HG03060 (cell line): ENCODE results near the gene PRKCD.

ENCODE experiments used
- ATAC-seq: cut with Tn5 transposase; IDR thresholded peaks from one replicate; pipeline ENCODE4 v1.9.1; 2021; ENCODE audit warnings: low read depth, moderate number of reproducible peaks; ENCODE audit not compliant: unreplicated experiment

Gene PRKCD

DNA sequence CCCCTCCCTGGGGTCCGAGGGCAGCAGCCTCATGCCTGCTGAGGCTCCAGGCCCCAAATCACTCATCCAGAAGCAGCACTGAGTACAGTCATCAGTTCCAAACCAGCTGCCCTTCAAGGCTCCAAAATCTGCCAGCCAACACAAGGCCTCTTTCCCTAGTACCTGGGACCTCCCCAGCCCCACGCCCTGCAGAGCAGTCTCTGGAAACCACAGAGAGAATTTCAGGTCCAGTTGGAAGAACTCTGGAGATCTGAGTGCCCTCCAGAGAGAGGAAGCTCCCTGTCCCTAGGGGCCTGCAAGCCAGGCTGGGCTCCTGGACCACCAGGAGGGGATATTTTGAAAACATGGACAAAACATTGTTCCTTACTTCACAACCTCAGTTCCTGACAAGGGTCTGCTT lies 68.6 kb downstream of the PRKCD start:
- ATAC-seq = no peak

- no peak for ATAC-seq
These were observed 69.1 kb downstream of the PRKCD start for GRCh38 chr3:53230041-53230621.

- no peak for ATAC-seq
These were observed 69.8 kb downstream of the PRKCD start for GRCh38 chr3:53230789-53231188.

DNA sequence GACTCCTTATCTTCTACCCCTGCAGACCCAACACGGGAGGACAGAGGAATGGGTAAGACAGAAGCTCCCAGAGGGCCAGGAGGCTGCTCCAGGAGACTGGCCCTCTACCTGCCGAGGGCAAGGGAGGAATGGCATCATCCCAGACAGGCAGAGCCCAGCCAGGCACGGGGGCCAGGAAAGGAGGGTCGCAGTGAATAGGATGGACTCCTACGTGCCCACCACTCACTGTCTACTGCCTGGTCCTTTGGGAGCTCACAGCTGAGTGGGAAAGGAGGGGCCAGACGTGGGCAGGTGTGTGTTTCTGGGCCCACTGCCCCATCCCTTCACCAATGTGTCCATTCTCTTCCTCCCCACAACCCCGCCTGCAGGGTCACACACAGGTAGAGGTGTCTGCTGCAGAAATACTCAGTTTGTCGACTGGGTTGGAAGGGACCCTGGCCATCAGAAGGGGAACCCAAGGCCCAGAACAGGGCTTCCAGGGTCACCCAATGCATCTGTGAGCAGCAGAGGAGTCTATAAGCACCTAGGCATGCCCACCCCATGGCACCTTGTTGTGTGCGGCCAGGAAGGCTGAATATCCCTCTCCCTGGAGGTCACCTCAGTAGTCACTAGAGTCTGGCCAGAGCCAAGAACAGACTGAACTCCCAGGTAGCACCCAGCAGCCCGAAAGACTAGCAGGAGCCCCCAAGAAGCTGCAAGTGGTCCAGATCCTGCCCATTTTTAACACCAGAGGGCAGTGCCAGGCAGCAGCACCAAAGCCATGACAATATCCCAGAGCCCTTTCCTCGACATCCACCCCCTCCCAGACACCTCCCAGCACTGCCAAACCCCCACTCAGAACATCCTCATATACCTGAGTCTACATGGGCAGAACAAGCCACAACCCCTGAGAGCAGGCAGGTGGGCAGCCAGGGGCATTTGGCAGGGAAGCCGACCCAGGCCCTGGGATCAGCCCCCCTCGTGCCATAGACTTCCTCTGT lies 70.8 kb downstream of the PRKCD start:
- ATAC-seq = no peak

DNA sequence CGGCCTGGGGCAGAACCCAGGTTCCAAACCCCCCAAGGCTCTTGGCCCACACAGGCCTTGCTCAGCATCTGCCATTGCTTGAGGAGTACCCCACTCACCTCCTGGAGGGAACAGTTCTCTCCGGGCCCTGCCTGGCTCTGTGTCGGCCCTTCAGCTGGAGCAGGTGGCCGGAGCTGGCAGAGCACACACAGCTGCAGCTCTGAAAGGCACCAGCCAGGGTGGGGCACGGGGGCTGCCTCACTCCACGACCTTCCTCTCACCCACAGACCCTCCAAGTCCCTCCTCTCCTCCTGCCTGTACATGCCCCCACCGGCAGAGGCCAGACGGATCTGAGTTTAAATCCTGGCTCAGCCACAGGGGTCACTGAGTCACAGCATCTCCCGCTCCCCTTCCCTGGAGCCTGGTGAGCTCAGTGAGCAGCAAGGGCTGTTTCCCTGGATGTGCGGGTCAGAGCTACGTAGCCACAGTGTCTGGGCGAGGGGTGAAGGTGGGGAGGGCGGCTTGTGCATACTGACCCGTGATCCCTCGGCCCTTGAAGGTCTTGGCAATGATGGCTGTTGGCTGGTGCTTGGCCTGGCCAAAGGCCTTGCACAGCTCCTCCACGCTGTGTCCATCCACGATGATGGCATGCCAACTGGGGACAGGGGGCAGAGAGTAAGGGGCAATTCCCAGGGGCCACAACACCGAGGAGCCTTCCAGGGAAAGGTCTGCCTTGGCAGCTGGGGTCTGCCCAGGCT lies 71.8 kb downstream of the PRKCD start:
- no peak for ATAC-seq

DNA sequence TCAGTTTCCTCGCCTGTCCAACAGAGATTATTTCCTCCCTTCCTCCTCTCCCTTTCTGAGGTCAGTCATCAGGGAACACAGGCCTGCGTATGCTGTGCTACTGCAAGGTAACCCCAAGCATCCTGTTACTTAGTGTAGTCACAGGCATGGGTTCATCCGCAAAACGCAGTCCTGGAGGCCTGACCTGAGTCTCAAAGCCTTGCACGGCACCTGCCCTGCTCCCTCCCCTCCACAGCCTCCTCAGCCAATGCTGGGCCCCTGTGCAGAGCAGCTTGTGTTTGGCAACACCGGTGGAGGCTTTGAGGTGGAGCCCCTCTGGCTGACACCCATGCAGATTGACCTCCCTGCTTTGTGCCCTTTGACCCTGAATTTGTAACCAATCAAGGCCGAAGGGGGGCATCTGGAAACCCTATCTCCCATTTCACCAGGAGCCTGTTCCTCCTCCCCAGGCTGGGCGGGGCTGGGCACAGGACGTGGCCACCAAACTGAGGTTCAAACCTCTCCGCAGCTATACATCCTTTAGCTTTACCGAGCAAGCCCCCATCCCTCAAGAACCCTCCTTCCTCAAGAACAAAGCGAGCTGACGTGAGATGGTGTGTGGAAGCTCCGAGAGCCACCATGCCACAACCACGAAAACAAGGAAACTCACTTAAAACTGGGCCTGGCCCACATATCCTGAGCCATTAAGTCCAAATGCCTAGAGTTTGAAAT lies 73.3 kb downstream of the PRKCD start:
- no peak for ATAC-seq

GRCh38 chr3:53234841-53235232 lies 73.8 kb downstream of the PRKCD start:
- no peak for ATAC-seq

DNA sequence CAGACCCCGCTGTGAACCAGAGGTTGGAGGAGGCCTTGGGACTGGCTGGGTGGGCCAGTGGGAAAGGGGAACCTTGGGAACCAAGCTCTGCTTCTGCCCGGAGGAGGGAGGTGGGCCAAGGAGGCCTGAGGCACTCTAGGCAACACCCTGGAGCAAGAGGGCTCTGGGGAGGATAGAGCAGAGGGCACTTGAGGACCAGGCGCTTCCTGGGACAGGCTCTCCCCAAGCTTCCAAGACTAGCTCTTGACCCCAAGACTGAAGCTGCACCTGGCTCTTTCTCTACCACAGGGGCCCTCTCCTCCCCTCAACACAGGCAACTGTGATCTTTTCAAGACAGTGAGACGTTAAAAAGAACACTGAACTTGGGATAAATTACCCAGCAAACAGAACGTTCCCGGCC lies 74.5 kb downstream of the PRKCD start:
- ATAC-seq = no peak

- ATAC-seq = no peak
These were observed 75.3 kb downstream of the PRKCD start for GRCh38 chr3:53236112-53236841.

- ATAC-seq = no peak
These were observed 77.2 kb downstream of the PRKCD start for GRCh38 chr3:53238051-53238850.

DNA sequence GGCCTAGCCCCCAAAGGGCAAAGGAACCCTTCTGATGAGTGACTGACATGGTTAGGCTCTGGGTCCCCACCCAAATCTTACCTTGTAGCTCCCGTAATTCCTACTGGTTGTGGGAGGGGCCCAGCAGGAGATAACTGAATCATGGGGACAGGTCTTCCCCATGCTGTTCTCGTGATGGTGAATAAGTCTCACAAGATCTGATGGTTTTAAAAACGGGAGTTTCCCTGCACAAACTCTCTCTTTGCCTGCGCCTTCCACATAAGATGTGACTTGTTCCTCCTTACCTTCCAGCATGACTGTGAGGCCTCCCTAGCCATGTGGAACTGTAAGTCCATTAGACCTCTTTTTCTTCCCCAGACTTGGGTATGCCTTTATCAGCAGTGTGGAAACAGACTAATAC lies 77.9 kb downstream of the PRKCD start:
- ATAC-seq = no peak

DNA sequence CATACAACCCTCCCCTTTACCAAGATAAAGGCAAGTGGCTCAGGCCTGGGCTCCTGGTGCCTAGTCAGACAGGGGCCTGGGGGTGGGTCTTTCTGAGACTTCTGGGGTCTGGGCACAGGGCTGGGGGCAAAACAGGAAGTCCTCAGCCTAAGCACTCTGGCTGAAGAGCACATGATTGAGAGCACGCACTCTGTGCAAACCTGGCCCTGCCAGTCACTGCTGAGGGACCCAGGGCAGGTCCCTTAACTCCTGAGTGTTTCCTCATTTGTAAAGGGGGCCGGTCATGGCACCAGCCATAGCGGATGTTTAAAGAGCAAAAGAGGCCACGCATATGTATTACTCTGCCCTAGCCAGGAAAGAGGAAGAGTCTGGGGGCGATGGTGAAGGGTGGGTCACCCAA lies 78.8 kb downstream of the PRKCD start:
- no peak for ATAC-seq

- ATAC-seq = no peak
These were observed 80.3 kb downstream of the PRKCD start for GRCh38 chr3:53240989-53241972.

- ATAC-seq = no peak
These were observed 81.1 kb downstream of the PRKCD start for GRCh38 chr3:53242155-53242554.
